H1 (cell line): Measurements from ENCODE around the gene SCMH1.

ENCODE experiments used
- GABPA ChIP-seq: IDR thresholded peaks from 2 replicates; pipeline ENCODE4 v1.6.1; 2011; ENCODE audit warnings: mild to moderate bottlenecking, low read length, moderate library complexity, borderline replicate concordance; ENCODE audit not compliant: insufficient read depth
- HDAC2 ChIP-seq, 2 experiments: fragments of 300-600 bp in 1 of 2; sonication (generic) in 1 of 2; IDR thresholded peaks; 2 replicates each; pipeline ENCODE4 v1.6.1; 2011 to 2012; ENCODE audit warnings: low read depth in 2 of 2, low read length in 2 of 2, mild to moderate bottlenecking in 2 of 2, moderate library complexity in 2 of 2, borderline replicate concordance in 1 of 2, inconsistent platforms in 1 of 2
- JUND ChIP-seq: IDR thresholded peaks from 2 replicates; pipeline ENCODE4 v1.6.1; 2011; ENCODE audit warnings: mild to moderate bottlenecking, improper control_type of control experiment, low read length
- POLR2A ChIP-seq, 2 experiments: IDR thresholded peaks; 1 replicate in 1 of 2; 2 replicates in 1 of 2; pipeline ENCODE4 v1.6.1; 2011; ENCODE audit warnings: low read depth in 2 of 2, low read length in 2 of 2, mild to moderate bottlenecking in 2 of 2; ENCODE audit errors: control extremely low read depth in 1 of 2
- TAF1 ChIP-seq: IDR thresholded peaks from 2 replicates; pipeline ENCODE4 v1.6.1; 2011; ENCODE audit warnings: mild to moderate bottlenecking, low read depth, low read length
- TAF7 ChIP-seq: optimal IDR thresholded peaks from 2 replicates; pipeline ENCODE3; 2011; ENCODE audit warnings: low read depth, mild to moderate bottlenecking, inconsistent platforms, low read length, moderate library complexity, borderline replicate concordance
- TF ChIP-seq, protein P1 (sequence below), 3 experiments: IDR thresholded peaks; 1 replicate in 2 of 3; 2 replicates in 1 of 3; pipeline versions ENCODE4 v1.5.1 to v1.6.1; 2011; ENCODE audit warnings: low read length in 3 of 3, mild to moderate bottlenecking in 3 of 3, inconsistent platforms in 2 of 3, low read depth in 1 of 3, moderate library complexity in 1 of 3; ENCODE audit not compliant: insufficient read depth in 1 of 3; ENCODE audit errors: control extremely low read depth in 1 of 3
- TF ChIP-seq, protein P2 (sequence below): IDR thresholded peaks from 2 replicates; pipeline ENCODE4 v1.6.1; 2011; ENCODE audit warnings: low read depth, mild to moderate bottlenecking, low read length; ENCODE audit not compliant: insufficient read depth

DNA sequence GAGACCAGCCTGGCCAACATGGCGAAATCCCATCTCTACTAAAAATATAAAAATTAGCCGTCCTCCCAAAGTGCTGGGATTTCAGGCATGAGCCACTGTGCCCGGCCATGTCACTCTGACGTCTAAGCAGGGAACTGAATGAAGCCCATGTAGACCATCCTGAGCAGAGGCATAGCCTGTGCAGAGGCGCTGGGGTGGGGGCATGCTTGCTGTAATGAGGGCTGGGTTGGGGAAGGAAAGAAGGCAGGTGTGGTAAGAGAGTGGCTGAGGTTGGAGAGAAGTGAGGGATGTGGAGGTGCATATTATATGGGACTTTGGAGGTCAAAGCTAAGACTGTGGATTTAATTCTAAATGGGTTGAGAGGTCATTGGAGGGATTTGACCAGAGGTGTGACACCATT lies 47.1 kb upstream of the SCMH1 start:
- TF ChIP-seq, protein P1, sequence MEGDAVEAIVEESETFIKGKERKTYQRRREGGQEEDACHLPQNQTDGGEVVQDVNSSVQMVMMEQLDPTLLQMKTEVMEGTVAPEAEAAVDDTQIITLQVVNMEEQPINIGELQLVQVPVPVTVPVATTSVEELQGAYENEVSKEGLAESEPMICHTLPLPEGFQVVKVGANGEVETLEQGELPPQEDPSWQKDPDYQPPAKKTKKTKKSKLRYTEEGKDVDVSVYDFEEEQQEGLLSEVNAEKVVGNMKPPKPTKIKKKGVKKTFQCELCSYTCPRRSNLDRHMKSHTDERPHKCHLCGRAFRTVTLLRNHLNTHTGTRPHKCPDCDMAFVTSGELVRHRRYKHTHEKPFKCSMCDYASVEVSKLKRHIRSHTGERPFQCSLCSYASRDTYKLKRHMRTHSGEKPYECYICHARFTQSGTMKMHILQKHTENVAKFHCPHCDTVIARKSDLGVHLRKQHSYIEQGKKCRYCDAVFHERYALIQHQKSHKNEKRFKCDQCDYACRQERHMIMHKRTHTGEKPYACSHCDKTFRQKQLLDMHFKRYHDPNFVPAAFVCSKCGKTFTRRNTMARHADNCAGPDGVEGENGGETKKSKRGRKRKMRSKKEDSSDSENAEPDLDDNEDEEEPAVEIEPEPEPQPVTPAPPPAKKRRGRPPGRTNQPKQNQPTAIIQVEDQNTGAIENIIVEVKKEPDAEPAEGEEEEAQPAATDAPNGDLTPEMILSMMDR (IDR thresholded peaks at IDR 0.05; ENCODE audit: control extremely low read depth in 1 of 3, insufficient read depth in 1 of 3, low read depth in 1 of 3, low read length in 3 of 3), result no peak
- no peak for TF ChIP-seq TAF1
- TF ChIP-seq JUND, result no peak
- TF ChIP-seq POLR2A (IDR thresholded peaks at IDR 0.05; ENCODE audit: control extremely low read depth in 1 of 2, low read depth in 2 of 2, low read length in 2 of 2), result no peak
- TF ChIP-seq, protein P2, sequence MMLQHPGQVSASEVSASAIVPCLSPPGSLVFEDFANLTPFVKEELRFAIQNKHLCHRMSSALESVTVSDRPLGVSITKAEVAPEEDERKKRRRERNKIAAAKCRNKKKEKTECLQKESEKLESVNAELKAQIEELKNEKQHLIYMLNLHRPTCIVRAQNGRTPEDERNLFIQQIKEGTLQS, result no peak
- no peak for TF ChIP-seq HDAC2 (IDR thresholded peaks at IDR 0.05; ENCODE audit: borderline replicate concordance in 1 of 2, low read depth in 2 of 2, low read length in 2 of 2)
- TF ChIP-seq TAF7, result no peak
- TF ChIP-seq GABPA, result no peak
